Measurements from ENCODE around the gene PPP1R37.
A peak's percentile ranks its signal among the peaks of the same experiment; 100 is the strongest.
"Not testable (repeated sequence)": the region's sequence is repeated elsewhere in the genome, so short reads cannot be mapped to it uniquely, and the experiment has no call there.

PPP1R37 gene

DNA sequence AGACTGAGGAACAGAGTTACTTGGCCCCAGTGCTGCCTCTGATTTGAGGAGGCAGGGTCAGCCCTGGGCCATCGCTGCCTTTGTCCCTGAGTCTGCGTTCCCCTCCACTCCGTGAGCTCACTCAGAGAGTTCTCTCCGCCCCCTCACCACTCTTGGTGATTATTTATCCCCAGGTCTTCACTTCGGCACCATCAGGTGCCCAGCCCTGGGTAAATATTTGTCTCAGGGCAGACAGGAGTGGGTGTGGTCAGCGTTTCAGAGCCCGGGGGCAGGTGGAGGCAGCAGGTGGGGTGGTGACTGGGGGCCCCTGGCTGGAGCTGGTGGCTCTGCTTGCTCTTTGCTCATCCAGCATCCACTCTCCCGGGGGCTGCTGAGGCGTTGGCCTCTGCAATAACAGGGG, 20.6 kb downstream of the PPP1R37 start:
- no peak for DNase-seq

DNA sequence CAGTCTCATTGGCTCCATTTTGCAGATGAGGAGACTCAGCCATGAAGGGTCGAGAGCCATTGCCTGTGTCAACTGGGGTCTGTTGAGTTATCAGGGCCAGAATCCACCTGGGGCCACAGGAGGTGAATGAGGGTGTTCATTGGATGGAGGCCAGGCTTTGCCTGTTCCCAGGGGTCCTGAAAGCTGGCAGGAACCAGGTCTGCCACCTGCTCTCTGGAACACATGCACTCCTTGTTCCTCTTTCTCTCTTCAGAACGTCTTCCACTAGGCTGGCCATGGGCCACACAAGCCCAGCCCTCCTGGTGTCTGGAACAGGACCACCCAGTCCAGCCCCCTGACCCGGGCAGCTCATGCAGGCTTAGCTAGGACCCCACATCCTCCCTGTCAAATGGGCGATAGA, 21.1 kb downstream of the PPP1R37 start:
- no peak for DNase-seq

DNA sequence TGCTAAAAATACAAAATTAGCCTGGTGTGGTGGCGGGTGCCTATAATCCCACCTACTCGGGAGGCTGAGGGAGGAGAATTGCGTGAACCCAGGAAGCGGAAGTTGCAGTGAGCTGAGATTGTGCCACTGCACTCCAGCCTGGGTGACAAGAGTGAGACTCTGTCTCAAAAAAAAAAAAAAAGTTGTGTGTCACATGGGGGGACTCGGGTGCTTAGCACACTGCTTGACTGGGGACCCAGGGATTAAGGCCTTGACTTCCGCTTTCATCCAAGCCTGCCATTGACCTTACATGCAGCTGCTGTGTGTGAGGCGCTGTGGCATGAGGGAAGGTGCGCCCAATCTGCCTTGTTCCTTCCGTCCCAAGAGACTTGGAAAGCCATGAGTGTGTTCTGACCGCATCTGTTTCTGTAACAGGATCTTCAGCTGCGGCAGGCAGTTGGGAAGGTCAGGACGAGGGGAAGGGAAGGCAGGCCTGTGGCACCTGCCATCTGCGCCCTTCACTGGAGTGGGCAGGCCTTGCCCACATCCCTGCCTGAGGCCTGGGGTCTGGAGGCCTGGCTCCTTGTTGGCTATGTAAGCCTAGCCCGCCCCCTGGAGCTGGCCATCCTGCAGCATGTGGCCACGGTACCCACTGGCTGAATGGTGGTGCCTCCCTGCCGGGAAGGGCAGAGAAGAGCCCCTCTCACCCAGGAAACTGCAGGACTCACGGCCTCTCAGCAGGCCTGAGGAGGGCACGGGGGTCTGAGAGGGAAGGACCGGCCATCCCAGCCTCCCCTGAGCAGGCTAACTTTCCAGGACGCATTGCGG, 23.0 kb downstream of the PPP1R37 start:
- no peak for DNase-seq

DNA sequence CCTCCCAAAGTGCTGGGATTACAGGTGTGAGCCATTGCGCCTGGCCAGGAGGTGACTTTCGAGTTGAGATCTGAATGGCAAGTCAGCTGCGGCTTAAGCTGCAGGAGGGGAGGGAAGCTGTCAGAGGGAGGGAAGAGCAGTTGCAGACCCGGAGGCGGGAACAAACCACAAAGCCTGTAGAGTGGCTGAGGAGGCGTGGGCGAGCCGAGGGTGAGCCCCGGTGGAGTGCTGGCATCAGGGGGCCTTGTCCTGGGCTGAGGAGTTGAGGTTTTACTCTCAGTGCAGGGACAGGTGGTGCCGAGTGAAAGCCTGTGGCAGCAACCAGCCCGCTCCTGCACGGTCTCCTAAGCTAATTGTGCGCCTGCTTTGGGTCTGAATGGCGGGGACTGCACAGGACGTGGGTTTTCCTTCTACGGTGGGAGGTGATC, 24.2 kb downstream of the PPP1R37 start:
- DNase-seq = peak in 1 of 56 donors; percentile 7

DNA sequence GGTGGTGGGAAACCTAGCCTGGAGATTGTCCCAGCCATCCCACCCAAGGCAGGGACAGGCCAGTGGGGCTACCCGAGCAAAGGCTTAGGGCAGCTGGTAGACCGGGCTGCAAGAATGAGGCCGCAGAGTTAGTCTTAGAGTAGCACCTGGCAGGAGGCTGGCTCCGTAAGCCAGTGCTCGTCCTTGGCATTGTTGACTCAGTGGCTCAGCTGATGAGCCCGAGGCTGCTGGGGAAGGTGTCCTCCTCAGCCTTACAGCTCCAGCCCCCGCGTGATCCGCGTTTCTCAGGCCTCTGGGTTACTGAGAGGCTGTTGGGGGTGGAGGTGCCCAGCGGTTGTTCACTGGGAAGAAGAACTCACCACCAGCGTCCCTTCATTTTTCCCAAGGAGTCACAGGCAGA, 24.7 kb downstream of the PPP1R37 start:
- DNase-seq = no peak

DNA sequence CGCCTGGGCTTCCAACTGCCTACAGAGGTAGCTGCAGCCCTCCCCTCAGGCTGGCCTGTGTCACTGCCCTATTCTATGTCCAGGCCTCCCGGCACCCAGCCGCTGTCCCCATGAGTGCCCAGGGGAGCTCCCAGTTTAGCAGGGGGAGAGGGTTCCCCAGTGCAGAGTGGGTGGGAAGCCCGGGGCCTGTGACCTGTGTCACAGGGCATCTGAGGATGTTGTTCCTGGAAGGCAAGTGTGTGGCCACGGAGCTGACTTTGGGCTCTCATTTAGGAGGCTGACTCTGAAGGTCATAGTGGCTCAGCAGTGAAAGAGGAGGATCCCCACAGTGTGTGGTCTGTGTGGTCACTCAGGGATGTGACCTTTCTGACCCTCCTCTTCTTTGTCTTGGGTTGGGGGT, 25.1 kb downstream of the PPP1R37 start:
- DNase-seq = no peak

DNA sequence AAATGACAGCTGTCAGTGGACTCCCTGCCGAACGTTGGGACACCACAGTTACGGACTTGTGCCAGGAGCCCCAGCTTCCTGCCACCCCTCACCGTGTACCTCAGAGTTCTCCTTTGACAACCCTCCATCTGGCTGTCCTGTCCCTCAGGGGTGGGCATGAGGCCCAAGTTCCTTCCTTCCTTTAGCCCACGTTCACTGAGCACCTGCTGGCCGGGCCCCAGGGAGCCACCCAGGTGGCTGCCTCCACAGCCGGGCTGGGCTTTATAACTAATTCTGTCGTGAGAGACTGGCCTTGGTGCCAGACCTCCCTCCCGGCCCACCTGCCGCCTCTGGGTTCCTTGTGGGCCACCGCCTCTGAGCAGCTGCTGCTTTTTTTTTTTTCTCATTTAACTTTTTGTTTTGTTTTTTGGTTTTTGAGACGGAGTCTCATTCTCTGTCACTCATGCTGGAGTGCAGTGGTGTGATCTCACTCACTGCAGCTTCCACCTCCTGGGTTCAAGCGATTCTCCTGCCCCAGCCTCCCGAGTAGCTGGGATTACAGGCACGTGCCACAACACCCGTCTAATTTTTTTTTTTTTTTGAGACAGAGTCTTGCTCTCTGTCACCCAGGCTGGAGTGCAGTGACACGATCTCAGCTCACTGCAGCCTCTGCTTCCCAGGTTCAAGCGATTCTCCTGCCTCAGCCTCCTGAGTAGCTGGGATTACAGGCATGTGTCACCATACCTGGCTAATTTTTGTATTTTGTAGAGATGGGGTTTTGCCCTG, 25.8 kb downstream of the PPP1R37 start:
- not testable (repeated sequence) for DNase-seq

DNA sequence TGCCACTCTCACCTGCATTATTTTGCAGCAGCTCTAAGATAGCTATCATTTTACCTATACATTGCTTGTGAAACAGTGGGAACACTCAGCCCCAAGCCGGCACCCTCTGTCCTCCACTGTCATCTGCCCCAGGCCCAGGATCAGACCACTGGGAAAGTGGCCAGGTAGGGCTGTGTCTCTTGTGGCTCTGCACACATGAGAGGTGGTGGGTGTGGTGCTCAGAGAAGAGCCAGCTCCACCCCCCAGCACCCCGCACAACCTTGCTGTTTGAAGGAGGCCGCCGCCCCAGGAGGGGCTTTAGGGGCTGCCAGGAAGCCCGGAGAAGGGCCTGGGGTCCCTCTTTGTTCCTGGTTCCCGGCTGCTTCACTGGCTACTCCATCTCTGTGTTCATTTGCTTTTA, 26.6 kb downstream of the PPP1R37 start:
- no peak for DNase-seq

DNA sequence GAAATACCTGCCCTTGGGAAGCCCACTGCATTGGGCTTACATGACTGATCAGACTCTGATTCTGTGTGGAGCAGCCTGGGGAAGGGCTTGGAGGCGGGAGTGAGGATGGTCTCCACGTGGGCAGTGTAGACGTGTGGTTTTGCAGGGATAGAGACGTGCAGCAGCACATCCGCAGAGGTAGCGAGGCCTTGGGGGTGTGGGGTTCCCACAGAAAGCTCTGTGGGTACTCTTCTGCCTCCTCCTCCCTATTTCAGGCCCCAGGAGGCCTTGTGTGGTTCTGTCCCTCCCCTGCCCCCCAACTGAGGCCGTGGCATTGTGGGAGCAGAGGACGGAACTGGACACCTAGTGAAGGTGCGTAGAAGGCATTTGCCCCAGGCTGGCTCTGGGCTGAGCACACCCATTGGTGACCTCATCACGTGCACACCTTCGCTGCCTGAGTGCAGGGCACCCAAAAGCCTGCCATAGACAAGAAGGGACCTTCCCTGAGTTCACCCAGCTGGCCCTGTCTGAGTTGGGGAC, 28.9 kb downstream of the PPP1R37 start:
- no peak for DNase-seq

DNA sequence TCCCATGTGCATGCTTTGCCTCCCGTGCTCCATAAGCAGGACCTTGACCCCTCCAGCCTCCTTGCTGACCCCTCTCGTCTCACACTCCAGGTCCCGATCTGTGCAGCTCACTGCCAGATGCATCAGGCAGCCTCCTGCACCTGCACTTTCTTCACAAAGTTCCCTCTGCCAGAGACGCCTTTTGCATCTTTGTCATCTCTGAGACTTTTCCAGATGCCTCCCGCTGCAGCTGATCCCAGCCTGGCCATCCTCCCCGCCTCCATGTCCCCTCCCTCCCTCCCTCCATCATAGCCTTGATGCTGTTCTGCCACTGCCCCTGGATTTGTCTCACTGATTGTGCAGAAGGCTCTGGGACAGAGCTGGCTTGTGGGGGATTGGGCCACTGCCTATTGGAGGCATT, 29.9 kb downstream of the PPP1R37 start:
- no peak for DNase-seq

DNA sequence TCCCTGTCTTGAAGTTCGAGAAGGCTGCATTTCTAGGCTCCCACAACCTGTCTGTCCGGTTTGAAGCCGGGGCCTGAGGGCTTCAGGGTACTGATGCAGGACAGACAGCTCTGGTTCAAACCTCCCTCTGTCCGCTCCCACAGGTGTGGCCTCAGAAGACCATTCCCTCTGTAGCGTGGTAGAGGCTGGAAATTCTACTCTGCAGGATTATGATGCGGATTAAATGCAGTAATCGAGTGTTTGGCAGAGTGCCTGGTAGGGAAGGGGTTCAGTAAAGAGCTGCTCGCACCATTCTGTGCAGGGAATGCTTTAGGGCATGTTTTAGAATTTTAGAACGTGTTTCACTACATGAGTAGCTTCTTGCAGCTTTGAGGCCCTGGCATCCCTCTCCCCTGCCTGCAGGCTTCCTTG, 30.5 kb downstream of the PPP1R37 start:
- DNase-seq = no peak

DNA sequence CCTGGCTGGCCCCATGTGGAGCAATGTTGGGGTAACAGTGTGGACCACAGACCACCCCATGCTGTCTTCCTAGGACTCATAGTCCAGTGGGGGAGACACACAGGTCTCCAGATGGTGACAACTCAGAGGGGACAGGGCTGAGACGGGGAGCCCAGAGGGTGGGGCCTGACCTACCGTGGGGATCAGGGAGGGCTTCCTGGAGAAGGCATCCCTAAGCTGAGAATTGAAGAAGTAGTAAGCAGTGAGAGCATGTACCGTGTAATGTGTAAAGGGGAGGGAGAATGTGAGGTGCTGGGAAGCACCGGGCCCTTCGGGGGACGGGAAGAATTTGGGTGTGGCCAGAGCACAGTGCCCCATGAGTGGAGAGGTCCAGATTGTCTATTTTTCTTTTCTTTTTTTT, 31.0 kb downstream of the PPP1R37 start:
- no peak for DNase-seq

DNA sequence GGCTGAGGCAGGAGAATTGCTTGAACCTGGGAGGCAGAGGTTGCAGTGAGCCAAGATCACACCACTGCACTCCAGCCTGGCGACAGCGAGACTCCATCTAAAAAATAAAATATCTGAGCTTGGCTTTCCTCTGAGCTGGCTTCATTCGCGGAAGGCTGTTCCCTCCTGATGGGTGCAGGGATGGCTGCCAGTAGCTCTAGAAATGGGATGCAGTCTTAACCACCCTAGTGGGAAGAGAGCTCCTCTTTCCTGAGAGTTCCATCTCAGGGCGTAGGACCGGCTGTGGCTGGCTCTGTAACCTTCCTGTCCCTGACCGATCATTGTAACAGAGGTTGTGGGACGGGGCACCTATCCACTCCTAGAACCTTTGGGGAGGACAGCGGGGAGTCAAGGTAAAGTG, 32.4 kb downstream of the PPP1R37 start:
- no peak for DNase-seq

DNA sequence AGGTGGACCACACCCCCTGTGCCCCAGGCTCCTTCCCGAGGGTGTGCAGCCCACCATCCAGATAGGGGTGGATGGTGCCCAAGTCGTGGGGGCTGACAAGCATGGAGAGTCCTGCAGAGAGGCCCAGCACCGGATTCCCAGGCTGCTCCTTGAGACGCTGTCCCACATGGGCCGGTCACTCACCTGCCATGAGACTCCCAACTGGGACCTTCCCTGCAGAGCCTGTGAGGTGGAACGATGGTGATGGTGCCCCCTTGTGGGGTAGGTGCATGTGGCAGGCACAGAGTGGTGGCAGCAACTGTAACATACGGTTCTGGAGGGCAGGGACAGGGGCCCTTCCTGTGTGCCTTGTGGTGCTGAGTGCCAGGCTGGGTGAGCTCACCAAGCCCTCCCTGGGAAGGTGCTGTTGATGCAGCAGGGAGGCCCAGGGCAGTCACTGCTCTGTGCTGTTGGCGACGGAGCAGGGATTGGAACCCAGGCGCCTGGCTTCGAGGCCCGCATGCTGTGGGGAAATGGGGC, 33.1 kb downstream of the PPP1R37 start:
- DNase-seq = peak in 20 of 56 donors; percentile 4 to 61 (median 28)

DNA sequence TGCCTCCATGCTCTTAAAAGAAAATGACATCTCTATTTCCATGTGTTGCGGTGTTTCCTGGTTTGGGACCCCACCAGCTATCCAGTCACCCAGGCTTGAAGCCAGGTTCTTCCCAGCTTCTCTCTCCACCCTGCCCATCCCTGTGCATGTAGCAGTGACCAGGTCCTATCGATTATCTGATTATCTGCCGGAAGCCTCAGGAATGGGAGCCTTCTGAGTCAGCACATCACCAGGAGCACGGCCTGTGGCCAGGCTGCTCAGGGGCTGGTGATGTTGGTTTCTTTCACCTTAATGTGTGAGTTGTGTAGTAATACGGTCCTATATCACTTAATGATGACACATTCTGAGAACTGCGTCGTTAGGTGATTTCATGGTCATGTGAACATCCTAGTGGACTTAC, 33.7 kb downstream of the PPP1R37 start:
- DNase-seq = no peak

DNA sequence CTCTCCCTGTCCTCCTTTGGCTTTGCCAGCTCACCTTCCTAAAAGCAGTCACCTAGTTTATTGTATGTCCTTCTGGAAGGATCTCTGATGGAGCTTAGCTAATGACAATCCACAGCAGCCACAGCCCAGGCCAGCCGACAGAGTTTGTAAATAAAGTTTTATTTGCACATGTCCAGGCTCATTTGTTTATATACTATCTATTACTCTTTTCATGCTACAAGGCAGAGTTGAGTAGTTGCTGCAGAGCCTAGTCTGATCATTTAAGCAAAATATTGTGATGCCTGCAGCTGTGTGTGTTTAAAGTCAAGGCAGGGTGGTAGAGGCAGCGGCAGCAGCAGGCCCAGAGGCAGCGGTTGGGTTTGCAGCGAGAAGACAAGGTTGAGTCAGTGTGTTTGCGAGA, 35.2 kb downstream of the PPP1R37 start:
- no peak for DNase-seq

DNA sequence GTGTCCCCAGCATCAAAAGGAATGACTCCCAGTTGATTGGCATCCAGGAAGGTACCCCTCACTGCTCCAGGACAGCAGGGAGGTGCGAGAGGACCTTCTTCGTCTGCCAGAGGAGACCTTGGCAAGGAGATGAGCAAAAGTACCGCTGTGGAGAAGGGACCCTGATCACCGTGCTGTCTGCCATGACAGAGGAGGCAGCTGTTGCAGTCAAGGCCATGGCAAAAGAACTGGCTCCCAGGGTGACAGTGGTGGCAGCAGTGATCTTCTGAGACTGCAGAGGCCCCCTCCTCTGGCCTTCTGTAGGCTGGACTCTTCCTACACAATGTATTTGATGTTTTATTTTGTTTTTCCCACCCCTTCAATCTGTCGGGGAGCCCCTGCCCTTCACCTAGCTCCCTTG, 35.8 kb downstream of the PPP1R37 start:
- no peak for DNase-seq

DNA sequence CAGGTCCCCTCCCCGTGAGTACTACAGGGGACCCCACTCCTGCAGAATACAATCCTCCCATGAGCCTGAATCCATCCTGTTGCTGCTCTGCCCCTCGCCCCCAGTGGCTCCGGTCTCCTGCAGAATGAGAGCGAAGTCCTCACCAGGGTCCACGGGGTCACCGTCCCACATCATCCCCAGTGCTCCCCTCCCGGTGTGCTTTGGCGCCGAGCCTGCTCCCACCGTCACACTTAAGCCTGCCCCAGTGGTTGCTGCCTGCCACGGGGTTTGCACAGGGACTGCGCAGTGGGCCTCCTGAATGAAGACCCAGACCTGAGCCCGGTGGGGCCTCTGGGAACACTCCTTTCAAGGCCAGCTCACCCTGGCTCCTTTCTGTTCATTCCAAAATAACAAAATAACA, 37.3 kb downstream of the PPP1R37 start:
- no peak for DNase-seq

DNA sequence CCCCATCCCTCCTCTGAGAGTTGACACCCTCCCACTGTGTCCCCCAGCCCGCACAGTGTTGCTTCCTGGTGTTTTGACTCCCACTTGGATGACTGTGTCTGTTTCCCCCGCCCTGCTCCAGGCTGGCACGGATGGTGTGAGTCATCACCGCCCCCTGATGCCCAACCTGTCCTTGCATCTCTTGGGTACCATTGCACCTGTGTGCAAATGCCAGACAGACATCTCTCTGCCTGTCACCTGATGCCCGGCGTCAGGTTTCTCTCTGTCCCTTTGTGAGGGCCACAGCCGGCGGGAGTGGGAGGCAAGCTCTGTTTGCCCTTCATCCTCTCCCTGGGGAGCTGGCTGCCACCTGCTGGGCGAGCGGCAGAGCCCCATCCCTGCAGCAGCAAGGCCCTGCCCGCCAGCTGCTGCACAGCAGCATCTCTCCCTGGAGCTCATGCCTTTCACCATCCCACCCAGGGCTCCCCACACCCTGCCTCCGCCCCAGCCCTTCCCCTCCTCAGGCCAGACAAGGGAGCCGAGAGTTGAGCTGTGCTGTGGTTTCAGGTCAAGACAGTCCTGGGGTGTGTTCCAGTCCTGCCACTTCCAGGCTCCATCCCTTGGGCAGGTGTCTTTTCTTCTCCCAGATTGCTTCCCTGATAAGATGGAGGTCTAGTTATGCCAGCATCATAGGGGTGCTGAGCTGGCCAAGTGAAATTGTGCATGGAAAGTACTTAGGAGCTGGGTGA, 38.1 kb downstream of the PPP1R37 start:
- peak in 41 of 56 donors; percentile 6 to 81 (median 35) for DNase-seq

DNA sequence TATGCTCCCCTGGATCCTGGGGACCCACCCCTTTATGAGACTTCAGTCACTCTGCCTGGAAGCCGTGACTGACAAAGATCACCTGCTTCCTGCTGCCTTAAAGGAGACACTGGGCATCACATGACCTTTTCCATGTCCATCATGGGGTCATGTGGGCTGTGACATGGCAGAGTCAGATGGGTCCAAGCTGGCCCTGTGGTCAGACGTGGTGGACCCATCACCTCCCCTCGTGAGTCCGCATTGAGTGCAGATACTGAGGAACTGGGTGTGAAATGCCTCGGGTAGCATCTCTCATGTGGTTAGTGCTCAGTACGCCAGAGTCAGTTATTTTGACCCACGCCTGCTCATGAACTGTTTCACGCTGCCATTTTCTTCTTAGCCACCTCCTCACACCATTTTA, 40.7 kb downstream of the PPP1R37 start:
- no peak for DNase-seq

DNA sequence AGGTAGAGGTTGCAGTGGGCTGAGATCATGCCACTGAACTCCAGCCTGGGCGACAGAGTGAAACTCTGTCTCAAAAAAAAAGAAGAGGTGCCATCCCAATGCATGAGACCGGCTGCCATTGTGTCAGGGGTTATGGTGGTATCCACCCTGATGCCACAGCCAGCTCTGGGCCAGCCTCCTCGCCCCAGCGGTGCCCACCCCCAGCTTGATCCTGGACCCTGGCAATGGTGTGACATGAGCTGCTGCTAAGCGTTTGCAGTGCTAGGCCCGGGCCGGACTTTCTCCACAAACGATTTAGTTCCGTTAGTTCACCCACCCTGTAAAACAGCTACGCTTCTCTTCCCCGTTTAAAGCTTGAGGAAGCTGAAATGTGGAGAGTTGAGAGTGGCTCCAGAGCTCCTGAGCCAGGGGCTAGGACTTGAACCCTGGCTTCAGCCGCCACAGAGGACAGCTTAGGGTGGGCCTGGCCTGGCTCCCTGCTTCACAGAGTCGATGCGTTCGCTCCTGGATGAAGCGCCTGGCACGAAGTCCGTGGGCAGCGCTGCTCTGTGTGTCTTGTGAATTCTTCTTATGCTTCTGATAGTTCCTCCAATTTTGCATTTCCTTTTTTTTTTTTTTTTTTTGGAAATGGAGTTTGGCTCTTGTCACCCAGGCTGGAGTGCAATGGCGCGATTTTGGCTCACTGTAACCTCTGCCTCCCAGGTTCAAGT, 42.4 kb downstream of the PPP1R37 start:
- no peak for DNase-seq
